ENCODE results near the gene TRIM68.

The TRIM68 gene

DNA sequence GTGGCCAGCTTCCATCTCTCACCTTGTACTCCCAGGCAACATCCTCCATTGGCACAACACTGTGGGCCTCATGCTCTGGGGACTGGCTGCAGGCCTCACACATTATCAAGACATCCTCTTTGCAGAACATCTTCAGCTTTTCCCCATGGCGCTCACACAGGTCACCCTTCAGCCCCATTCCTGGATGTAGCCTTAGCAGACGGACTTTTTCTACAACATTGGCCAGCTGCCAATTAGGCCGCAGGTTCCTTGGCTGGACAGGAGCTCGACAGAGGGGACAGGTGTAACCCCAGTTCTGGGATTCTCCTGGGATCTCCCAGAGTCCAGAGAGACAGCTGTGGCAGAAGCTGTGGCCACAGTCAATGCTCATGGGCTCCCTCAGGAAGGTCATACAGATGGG, 3.0 kb downstream of the TRIM68 start:
- DNase-seq = no peak

DNA sequence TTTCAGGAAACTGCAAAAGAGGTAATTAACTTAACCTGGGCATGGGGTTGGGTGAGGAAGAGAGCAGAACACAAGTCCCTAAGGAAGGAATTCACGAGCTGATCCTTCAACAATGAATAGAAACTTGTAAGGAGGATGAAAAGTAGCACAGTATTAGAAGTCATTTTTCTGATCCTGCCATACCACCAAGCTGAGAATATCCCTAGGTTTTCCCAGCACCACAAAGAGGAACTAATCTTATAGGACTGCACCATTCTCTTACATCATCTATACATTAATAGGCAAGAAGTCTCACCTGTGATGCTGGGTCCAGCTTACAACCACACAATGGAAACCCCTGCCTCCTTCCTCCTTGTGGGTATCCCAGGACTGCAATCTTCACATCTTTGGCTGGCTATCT, 14.3 kb downstream of the TRIM68 start, which contains the start of gene OR52I1:
Gene OR52I1, plus strand, starts transcription at position 301 of the 400 bp plus-strand sequence. Its CDS starts 0 bp downstream, at position 301.
- no peak for DNase-seq

- DNase-seq = no peak
These were observed 19.0 kb downstream of the TRIM68 start for GRCh38 chr11:4589017-4589416.

DNA sequence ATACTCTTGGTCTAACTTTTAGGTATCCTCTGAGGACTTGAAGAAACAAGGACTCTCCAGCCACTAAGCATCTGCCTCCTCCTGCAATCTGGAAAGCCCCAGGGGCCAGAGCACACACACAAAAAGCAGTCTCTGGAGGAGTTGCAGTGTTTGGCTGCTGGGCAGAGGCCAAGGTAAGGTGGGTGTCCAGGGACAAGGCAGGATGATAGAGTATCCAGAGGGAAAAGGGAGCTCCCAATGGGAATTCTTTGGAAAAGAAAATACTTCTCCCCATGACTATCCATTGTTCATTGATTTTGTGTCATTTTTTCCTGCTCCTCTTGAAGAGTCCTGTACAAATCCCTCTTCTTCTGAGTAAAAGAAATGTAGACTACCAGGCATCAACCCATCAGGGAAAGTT, 26.6 kb downstream of the TRIM68 start, which contains the start of gene OR52I2:
Gene OR52I2, plus strand, starts transcription at position 301 of the 400 bp plus-strand sequence.
- DNase-seq = no peak

DNA sequence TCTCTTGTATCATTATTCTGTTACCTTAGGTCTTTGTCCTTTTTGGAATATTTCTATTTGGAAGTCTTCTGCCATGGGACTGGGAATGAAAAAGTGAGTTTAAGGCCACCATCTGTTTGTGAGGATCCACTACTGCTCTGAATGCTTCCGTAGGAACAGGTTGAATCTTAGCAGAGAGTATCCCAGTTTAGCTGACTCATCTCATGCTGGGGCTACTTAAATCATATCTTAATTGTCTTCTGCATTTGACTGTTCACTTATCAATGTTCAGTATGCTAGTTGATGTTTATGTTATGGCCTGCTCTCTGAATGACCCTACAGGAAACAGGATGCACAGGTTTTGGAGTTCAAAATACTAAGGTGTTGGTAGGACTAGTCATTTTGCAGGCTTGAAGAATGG, 27.9 kb downstream of the TRIM68 start:
- no peak for DNase-seq

GRCh38 chr11:4578624-4579023, 29.4 kb downstream of the TRIM68 start:
- no peak for DNase-seq

DNA sequence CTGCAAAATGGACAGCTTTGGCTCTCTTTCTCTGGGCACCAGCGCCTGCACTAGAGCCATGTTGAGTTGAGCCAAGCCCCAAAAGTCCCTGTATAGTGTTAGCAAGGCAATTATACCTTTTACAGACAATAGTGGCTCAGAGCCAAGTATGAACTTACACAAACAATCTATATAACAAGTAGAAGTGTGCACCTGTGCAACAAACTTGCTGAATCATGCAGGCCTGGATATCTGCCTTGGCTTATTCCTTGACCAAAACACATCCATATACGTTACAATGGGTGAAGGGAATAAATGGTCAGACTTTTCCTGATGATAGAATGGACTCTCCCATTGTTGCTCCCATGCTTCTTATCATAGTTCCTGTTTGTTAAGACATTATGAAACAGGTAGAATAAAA, 30.3 kb downstream of the TRIM68 start:
- no peak for DNase-seq

DNA sequence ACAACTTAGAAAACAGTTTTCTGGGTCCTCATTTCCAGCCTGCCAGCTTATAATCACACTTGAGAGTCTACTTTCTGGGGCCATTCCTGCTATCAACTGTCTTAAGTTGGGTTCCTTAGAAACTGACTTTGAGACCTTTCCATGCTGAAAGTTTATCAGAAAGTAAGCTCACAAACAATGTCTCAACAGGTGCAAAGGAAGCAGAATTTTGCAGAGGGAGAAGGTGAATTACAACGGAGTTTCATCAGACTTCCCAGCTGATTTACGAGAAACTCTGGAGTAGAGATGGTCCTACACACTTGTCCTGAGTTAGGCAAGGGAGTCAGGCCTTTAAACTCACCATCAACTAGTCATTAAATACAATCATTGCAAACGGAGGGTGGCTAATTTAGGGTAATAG, 31.2 kb downstream of the TRIM68 start:
- DNase-seq = no peak

GRCh38 chr11:4569075-4569474, 39.0 kb downstream of the TRIM68 start:
- DNase-seq = no peak

- DNase-seq = no peak
These were observed 42.7 kb downstream of the TRIM68 start for GRCh38 chr11:4565371-4565770.

- DNase-seq = no peak
These were observed 47.6 kb downstream of the TRIM68 start for GRCh38 chr11:4560467-4560866.

- DNase-seq = no peak
These were observed 48.2 kb downstream of the TRIM68 start for GRCh38 chr11:4559527-4560440.

DNA sequence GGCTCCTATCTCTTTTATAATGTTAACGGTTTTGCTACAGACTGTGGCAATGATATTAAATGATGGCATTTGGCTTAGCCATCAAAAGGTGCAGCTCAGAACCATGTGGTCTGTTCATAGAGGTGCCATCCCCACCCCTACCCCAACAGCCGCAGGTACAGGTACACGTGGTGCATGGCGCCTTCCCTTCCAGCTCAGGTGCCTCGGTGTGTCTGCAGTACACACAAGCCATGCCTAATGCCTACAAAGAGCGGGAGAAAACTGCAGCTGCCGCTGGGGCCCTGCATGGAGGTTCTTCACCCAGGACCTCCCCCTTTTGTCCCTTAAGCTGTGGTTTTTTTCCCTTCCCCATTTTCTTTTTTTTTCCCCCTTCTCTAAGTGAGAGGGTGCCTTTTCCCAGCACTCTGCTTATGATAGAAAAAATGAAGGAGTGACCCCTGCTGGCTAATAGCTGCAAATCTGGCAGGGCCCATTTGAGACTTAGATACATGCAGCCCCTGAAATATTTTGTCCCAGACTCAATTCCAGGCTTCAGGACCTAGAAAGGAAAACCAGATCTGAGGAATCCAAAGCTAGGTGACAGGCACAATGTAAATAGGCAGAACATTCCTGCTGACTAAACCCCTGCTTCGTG, 56.6 kb downstream of the TRIM68 start:
- peak; percentile 21 to 43 (median 37) for DNase-seq
